GM21515 (cell line): Measurements from ENCODE around the gene SMOC2.
"Not testable (repeated sequence)": the region's sequence is repeated elsewhere in the genome, so short reads cannot be mapped to it uniquely, and the experiment has no call there.

Source experiments
- ATAC-seq: cut with Tn5 transposase; IDR thresholded peaks from one replicate; pipeline ENCODE4 v1.9.1; 2021; ENCODE audit not compliant: unreplicated experiment

The SMOC2 gene

DNA sequence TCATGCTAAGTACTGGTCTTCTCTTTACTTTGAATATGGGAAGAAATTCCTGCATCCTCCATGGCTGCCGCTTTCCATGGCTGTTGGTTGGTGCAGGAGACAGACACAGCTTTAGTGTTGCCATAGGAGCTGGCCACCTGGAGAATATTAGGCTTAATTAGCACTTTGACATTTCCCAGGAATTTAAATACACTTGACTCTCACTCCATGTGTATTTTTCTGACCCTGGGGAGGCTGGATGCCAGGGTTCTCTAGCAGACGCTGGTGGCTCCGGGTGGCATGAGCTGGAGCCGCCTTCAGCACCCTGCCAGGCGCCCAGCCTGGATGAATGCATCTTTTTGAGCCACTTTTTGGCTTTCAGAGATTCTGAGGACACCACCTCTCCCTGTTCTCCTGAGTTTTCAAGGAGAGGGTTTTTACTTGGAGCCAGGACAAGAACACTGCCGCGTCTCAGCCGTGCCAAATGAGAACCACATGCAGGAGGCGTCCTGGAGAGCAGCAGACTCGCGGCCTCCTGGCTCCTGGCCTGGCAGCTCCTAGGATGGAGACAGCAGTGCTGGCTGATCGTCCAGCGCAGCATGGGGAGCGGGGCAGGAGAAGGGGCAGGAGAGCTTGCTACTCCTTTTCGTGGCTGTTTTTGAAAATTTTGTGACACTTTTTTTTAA lies 258.8 kb downstream of the SMOC2 start:
- ATAC-seq, result no peak

DNA sequence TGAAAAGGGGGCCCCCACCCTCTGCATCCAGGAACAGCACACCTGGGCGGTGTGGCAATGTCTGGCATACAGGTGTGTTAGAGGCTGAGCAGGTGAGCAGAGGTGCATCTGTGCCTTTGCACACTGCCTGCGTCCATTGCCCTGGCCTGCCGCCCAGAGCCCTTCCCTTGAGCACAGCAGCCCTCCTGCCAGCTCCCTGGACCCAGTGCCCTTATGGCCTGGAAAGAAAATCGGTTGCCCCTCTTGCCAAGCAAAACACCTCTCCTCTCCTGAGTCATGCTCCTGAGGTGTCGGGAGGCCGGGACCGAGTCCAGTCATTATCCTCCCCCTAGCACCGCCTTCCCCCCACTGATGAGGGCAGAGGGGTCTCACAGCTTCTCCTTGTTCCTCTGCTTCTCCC lies 259.9 kb downstream of the SMOC2 start:
- no peak for ATAC-seq

GRCh38 chr6:168703990-168704389 lies 263.0 kb downstream of the SMOC2 start:
- ATAC-seq, result no peak

DNA sequence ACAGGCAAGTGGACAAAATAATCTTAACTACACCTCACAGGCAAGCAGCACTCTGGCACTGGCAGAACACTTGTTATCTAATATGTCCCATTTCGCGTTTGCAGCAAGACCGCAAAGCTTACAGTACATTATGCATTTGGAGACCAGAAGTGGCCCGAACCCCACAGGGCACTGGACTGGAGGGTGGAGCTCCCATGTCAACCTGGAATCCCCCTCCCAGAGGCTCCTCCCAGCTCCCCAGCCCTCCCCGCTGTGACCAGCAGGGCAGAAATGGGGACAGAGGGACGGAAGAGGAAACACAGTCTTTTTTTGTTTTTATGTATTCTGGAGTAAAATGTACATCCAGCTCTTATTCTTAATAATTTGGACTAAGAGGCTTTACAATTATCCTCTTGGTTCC lies 263.7 kb downstream of the SMOC2 start:
- ATAC-seq, result no peak

GRCh38 chr6:168705271-168705670 lies 264.3 kb downstream of the SMOC2 start:
- not testable (repeated sequence) for ATAC-seq

- no peak for ATAC-seq
Observed at GRCh38 chr6:168706471-168707177, 265.6 kb downstream of the SMOC2 start.

GRCh38 chr6:168708526-168708925 lies 267.5 kb downstream of the SMOC2 start:
- ATAC-seq, result no peak

GRCh38 chr6:168708984-168709383 lies 268.0 kb downstream of the SMOC2 start:
- no peak for ATAC-seq

- ATAC-seq, result no peak
Observed at GRCh38 chr6:168709390-168709789, 268.4 kb downstream of the SMOC2 start.

GRCh38 chr6:168709991-168710390 lies 269.0 kb downstream of the SMOC2 start:
- ATAC-seq, result no peak

DNA sequence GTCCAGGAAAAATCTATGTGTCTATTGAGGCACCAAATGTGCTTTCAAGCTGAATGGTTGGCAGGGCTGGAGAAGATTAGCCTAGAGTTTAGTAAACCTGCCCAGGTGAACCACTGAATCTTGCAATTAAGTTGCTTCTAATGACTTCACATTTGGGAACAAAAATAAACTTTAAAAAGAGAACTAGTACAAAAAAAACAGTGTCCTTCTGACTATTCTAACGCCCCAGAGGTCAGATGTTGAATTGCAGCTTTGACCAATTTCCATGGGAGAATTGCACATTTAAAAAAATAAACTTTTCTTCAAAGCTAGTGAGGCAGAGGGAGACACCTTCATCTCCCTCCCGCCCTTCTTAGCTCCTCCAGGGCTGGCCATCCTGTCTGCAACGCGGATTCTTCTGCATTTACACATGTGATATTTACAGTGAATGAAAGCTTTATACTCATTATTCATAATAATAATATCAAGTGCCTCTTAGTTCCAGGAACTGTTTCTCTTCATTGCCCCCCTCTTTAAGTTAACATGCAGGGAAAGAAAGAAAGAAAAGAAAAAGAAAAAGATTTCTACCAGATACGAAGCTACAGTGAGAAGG lies 270.2 kb downstream of the SMOC2 start:
- no peak for ATAC-seq

GRCh38 chr6:168711666-168712300 lies 270.8 kb downstream of the SMOC2 start:
- no peak for ATAC-seq

GRCh38 chr6:168712993-168713392 lies 272.0 kb downstream of the SMOC2 start:
- ATAC-seq, result no peak

GRCh38 chr6:168713839-168714238 lies 272.9 kb downstream of the SMOC2 start:
- ATAC-seq, result no peak

DNA sequence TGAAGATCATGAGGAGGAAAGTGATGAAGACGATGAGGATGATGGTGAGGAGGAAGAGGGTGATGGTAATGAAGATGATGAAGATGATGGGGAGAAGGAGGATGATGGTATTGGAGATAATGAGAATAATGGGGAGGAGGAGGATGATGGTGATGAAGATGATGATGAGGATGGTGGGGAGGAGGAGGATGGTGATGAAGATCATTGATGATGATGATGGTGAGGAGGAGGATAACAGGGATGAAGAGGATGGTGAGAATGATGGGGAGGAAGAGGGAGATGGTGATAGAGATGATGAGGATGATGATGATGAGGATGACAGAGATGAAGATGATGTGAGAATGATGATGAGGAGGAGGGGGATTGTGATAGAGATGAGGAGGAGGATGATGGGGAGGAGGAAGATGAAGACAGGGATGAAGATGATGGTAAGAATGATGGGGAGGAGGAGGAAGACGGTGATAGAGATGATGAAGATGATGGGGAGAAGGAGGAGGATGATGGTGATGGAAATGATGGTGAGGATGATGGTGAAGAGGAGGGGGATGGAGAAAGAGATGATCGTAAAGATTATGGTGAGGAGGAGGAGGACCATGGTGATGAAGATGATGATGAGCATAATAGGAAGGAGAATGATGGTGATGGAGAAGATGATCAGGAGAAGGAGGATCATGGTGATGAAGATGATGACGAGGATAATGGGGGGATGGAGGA lies 273.7 kb downstream of the SMOC2 start:
- no peak for ATAC-seq

- no peak for ATAC-seq
Observed at GRCh38 chr6:168715643-168716481, 274.9 kb downstream of the SMOC2 start.

- no peak for ATAC-seq
Observed at GRCh38 chr6:168716581-168716980, 275.6 kb downstream of the SMOC2 start.

DNA sequence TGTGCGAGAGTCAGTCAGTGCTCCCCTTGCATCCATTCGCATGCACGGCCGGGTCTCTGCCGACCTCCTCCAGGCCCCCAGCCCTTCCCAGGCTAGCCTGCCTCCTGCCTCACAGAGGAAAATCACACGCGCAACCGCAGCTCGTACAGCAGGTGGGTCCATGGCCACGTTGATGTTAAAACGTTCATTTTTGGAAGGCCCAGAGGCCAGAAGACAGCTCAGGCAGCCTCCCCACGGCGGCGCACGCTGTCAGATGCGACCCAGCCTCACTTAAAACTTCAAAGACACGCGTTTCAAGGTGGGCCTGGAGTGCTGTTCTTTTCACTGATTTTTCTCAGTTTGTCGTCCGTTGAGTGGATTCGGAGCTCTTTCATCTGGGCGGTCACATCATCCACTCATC lies 276.5 kb downstream of the SMOC2 start:
- ATAC-seq, result no peak
